ENCODE data around the gene PRR35.
A peak's percentile ranks its signal among the peaks of the same experiment; 100 is the strongest.

Gene PRR35

DNA sequence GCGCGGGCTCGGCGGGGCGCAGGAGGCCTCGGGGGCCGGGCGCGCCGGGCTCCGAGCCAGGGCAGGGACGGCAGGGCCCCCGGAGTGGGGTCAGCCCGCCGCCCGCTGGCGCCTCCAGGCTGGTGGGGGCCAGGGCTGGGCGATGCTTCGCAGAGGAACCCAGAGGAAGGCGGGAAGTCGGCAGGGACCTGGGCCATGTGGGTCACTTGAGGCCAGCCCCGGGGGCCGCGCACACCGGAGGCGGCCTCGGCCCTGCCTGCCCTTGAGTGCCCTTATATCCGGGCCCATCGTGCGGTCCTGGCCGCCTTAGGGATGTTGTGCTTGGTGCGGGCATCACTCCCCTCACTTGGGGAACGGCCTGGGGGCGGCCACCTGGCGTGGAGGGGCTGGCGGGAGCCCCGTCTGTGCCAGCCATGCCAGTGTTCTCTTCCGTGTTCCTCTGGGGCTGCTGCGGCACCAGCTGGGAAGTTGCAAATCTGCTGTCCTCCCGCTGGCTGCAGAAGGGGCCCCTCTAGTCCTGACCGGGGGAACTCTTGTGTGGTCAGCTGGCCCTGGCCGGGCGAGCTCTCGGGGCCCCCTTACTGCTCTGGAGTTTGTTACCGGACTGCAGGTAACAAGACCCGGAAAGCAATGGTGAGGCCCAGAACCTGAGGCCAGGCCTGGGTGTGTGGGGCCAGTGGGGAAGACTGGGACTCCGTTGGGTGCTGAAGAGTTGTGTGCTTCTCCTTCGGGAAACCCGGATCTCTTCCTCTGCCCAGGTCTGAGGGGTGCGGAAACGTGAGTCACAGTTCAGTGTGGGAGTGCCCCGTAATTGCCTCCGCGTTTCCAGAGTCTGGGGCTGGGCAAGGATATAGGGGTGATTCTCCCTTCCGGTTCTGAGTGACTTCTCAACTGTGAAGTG lies 31.8 kb upstream of the PRR35 start:
- no peak for DNase-seq

DNA sequence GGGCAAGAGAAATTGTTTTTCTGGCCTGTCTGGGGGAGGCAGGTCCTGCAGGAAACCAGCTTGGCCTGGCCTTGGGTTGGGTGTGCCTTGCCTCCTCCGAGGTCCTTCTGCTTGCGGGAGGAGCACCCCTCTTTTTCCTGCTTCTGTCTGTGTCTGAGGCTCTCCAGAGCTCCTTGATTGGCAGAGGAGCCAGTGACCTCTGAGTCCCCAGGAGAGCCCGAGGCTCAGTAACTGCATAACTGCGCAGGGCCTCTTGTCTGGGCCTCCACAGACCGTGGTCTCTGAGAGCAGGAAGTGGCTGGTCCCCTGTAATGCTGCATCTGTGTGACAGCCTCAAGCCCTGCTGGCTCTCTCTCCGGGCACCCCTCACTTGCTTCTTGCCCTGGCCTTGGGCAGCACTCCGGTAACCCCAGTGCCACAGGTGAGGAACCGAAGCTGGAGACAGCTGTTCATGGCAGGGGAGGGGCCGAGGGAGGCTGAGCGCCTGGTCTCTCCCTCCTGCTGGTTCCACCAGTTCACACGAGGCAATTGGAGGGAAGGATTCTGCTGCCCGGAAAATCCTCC lies 31.1 kb upstream of the PRR35 start:
- no peak for DNase-seq

DNA sequence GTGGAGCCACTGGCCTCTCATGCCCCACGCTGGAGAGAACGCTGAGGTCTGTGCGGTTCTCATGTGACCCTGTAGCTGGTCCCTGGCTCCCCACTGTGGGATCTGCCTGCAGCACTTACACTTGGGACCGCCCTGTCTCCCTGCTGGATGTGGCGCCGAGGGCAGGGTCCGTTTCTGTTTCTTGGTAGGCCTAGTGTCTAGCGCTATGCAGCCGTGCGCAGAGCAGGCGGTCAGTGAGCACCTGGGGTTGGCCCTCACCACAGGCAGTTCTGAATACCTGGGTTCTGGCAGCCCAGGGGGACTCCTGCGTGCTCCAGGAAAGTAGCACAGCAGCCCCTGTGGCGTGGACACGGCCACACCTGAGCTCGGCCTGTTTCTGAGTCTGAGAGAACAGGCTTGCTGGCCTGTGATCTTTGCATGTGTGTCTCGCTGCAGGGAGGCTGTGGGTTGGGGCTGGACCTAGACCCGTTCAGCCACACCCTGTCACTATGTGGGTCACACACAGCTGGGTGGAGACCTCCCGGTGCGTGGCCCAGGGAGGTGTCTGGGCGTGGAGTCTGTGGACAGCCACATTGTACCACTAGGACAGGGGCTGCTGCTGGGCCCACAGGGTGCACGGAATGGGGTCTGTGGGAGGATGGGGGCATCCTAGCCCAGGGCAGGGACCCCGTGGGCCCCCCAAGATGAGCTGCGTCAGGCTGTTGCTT lies 29.9 kb upstream of the PRR35 start:
- no peak for DNase-seq

DNA sequence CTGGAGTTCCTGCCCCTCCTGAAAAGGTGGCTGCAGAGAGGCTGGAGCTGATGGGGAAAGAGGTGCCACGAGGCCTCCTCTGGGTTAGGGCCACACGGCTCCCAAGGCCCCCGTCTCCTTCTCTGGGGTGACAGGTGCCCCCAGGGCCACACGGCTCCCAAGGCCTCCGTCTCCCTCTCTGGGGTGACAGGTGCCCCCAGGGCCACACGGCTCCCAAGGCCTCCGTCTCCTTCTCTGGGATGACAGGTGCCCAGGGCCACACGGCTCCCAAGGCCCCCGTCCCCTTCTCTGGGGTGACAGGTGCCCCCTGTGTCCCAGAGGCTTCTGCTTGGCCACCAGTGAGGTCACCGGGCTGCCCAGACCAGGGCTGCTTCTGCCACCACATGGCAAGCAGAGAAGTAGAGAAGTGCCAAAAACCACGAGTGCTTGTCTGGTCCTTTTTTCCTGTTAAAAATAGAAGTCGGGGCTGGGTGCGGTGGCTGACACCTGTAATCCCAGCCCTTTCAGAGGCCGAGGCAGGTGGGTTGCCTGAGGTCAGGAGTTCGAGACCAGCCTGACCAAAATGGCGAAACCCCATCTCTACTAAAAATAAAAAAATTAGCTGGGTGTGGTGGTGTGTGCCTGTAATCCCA lies 28.6 kb upstream of the PRR35 start:
- no peak for DNase-seq

DNA sequence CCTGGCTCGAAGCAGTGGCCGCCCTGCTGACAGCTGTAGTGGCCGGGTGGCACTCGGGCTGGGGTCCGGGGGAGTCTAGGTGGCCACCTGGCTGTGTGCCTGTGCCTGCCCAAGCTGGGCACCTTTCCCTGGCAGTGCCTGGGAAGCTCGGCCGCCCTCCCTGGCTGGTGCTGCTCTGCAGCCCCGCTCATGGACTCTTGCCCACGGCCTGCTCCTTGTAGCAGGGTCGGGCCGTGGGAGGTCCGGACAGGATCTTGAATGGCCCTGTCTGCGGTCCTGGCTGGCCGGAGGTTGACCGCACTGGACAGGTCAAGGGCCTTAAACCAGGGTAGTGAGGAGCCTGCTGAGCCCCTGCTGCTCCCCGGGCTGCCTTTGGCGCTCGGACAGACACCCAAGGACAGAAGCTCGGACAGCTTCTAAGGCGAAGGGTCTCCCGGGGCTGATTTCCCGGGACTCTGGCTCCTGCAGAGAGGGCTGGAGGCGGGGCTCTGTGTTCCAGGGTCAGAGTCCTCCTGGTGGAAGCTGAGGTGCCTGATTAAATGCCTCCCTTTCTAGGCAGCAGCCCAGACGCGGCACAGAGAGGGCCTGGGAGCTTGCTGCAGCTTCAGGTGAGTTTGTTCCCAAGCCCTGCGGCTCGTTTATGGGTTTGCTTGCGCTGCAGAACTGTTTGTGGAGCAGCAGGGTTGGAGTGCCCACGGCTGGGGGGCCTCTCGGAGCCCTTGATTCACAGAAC lies 26.6 kb upstream of the PRR35 start:
- no peak for DNase-seq

DNA sequence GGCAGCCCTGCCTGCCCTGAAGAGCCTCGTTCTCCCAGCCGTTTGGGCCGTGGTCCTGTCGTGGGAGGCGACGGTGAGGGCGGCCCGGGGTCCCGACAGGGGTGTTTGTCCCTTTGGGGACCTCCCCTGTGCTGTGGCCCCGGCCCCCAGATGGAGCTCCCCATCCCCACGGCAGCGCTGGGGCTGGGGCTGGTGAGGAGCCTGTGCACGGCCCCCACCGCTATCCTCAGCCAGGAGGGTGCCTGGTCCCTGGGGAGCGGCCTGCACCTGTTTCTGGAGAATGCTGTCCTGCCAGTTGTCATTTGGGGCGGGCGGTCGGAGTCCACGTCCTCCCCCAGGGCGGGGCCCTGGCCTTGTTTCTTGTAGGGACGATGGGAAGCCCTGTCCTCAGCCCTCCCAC lies 26.1 kb upstream of the PRR35 start:
- no peak for DNase-seq

DNA sequence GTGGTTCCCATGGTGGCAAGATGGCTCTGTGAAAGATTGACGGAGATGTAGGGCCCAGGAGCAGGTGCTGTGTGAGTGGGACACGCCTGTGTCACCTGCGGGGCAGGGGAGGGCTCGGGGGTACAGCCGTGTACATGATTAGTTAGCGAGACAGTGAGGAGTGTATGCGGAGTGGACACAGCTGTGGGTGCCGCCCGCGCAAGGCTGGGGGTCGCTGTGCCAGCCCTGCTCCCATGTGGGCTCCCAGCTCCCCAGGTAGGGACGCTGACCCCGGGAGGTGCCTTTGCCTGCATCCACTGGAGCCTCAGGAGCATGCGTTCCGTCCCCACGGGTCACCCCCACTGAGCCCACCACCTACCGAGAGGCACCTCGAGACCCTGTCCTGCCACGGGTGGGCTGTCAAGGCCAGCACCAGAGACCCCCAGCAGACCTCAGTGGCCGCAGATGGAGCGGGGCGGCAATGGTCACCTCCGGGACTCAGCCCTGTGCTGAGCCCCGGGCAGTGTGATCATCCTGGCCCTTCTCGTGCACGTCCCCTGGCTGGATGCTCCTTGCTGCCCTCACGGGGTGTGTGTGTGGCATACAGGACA lies 25.2 kb upstream of the PRR35 start:
- DNase-seq: no peak

DNA sequence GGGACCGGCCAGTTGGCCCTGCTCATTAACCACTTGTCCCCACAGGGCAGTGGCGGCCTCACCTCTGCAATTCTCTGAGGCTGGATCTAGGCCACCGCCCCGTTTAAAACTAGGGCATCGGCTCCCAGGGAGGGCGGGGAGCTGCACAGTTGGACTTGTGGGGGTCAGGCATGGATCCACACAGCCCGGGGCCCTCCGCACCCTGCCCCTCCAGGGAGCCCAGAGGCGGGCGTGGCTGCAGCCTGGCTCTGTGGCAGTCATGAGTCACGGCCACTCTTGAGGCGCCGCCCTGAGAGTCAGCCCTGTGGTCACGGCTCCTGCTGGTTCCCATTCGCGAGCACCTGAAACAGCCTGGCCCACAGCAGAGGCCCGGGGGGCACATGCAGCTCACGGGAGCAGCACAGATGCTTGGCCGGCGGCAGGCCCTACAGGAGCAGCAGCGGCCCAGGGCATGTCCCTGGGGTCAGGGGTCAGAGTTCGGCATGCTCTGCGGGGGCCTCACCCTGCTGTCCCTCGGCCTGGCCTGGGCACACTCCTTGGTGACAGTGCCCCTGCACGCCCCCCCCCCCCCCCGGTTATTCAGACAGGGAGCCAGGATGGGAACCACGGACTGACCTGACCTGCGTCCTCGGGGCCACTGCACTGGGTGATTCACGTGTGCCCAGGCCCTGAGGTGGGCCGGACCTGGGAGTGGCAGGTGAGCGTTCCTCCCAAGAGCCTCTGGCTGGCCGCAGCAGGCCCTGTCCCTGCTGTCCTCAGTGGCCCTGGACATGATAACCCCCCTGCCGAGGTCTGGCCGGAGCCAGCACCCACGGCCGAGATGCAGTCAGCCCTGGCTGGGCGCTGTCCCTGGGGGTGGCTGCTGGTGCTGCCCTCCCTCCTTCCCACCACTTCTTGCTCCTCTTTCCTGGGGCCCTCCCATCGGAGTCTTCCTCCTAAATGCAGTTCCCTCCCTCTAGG lies 24.5 kb upstream of the PRR35 start:
- DNase-seq: no peak

DNA sequence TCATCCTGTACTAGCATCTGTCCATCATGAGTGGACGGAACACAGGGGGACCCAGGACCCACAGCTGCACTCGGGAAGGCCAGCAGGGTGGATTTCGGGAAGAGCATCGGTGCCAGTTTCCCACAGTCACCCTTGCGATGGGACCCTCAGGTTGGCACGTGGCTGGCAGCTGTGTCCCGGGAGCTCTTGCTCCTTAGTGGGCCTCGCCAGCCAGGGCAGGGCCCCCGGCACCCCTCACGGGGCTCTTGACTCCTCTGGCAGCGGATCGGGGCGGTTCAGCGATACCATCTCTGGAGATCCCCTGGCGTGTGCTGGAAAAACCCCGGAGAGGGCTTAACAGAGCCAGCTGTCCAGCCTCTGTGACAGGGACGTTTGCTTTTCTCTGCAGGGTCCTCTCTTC lies 23.4 kb upstream of the PRR35 start:
- DNase-seq: no peak

DNA sequence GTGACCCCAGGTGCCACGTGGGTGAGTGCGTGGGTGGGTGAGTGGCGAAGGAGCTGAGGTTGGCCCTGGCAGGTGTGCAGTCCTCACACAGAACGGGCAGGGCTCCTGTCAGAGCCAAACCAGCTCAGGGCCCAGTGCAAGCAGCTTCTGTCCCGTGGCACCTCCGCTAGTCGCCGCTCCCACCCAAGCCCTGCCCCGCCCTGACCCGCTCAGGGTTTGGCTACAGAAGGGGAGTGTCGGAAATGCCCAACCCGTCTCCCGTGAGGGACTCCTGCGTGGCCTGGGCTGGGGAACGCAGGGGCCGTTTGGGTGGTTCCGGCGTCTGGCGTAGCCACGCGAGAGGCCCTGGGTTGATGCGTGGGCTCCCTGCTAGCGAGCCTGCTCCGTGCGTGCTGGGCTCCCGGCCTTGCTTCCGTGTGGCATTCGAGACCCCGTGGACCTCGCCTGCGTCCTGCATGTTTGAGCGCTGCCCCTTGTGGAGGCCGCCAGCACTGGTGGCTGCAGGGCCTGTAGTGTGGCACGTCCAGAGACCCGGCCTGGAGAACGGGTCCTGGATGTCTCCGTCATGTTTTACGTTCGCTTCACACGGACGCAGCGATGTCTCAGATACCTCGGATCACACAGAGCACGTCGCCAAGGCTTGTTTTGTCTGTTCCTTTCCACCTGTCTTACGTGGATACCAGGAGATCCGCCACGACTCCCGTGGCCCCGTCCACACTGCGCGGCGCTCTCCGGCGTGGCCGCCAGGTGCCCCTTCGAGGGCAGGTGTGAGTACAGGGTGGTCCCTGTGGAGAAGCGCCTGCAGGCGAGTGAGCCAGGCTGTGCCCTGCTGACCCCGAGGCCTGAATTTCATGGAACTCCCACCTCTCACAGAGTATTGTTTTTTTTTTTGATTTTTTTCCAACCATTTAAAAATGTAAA lies 22.5 kb upstream of the PRR35 start:
- DNase-seq: no peak

DNA sequence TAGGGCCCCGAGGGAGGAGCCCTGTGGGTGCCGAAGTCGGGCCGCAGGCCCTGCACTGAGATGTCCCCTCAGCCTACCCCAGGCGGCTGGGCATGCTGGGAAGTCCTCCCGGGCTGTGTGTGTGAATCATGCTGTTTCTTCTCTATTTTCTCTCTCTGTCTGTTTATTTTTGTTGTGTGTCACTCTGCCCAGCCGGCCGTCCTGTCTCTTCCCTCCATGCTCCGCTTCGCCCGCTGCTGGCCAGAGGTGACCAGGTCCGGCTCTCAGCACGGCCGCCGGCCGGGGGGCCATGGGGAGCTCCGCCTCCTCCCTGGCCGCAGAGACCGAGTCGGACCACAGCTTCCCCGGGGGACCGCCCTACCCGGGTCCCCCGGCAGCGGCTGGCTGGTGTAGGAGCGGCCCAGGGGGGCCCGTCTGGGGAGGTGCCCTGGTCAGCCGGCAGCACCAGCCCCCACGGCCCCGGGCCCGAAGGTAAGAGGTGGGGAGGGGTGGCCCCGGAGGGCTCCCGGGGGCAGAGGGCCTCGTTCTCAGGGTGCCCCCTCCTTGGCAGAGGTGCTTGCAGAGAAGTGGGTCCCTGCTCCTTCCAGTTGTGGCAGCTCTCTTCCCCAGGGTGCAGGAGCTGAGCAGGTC lies 20.2 kb upstream of the PRR35 start:
- no peak for DNase-seq

DNA sequence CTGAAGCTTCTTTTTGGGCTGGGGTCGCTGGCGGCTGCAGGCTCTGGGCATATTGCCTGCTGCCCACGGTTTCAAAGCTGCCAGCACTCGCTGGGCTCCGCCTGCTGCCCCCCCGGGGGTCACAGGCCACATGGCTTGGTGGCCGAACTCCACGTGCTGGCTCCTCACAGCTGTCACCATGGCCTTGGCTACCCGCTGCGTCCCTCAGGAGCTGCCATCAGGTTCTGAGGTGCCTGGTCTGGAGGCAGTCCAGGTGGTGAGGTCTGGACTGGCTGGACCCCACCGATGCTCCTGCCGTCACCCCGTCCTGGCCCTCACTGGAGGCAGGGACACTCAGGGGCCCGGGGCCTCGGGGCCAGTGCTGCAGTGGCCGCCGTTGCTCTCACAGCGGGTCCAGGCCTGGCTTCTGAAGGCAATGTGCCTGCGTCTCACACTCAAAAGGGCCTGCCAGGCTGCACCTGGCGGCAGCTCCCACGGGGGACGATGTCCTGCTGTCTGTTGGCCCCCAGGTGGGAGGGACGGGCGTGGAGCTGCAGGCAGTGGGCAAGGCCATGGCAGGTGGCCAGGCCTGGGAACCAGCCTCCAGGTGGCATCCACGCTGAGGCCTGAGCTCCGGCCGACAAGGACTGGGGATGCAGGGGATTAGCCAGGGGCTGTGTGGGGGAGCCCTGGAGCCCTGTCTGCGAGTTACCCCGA lies 19.4 kb upstream of the PRR35 start:
- DNase-seq: no peak

DNA sequence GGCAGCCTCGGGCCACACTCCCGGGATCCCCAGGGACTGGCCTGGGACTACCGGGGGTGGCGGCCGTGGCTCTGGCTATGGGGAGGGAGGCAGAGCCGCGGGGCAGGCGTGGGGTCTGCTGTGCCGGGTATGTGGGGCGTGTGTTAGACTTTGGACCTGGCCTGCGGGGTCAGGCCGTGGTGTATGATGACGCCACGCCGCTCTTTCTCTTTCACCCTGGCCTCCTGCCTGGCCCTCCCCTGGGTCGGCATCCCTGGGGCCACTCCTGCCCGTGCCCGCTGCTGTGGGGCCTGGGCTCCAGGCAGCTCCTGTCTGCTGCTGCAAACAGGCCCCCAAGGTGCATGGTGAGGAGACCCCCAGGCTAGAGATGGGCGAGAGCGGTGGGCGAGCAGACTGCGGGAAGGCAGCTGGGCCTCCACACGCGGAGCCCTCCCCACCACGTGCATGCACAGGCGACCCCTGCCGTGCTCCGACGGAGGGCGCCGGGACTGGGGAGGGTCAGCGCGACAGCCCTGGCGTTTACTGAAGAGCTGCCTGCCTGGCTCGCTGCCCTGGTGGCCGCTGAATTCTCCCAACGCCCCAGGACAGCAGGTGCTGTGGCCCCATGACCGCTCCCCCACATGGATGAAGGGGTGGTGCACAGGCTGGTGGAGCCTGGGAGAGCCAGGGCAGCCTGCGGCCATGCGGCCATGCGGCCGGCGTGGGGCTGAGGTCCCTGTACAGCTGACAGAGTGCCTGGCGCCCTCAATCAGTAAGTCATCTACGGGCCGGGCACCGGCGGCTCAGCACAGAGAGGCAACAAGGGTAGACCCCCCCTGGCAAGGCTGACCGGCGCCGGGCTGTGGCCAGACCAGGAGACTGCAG lies 16.7 kb upstream of the PRR35 start:
- no peak for DNase-seq

DNA sequence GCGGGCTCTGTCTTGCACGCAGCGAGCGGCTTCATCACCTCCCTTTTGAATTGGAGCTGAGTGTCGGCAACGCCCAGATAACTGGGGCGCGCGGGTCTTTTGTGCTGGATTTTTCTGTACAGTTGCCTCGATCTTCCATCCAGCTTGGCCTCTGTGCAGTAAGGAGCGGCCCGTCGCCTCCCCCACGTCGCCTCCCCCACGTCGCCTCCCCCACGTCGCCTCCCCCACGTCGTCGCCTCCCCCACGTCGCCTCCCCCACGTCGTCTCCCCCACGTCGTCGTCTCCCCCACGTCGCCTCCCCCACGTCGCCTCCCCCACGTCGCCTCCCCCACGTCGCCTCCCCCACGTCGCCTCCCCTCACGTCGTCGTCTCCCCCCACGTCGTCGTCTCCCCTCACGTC lies 15.7 kb upstream of the PRR35 start:
- no peak for DNase-seq

DNA sequence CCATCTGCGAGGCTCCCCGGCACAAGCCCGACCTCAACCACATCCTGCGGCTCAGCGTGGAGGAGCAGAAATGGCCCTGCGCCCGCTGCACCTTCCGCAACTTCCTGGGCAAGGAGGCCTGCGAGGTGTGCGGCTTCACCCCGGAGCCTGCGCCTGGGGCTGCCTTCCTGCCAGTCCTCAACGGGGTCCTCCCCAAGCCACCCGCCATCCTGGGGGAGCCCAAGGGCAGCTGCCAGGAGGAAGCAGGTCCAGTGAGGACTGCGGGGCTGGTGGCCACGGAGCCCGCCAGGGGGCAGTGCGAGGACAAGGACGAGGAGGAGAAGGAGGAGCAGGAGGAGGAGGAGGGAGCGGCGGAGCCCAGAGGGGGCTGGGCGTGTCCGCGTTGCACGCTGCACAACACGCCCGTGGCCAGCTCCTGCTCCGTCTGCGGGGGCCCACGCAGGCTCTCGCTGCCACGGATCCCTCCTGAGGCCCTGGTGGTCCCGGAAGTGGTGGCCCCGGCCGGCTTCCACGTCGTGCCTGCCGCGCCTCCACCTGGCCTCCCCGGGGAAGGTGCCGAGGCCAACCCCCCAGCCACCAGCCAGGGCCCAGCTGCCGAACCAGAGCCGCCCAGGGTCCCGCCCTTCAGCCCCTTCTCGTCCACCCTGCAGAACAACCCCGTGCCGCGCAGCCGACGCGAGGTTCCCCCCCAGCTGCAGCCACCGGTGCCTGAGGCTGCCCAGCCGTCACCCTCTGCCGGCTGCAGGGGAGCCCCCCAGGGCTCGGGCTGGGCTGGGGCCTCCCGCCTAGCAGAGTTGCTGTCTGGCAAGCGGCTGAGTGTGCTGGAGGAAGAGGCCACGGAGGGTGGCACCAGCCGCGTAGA lies 13.1 kb upstream of the PRR35 start:
- peak in 1 of 2 donors; percentile 24 for DNase-seq

DNA sequence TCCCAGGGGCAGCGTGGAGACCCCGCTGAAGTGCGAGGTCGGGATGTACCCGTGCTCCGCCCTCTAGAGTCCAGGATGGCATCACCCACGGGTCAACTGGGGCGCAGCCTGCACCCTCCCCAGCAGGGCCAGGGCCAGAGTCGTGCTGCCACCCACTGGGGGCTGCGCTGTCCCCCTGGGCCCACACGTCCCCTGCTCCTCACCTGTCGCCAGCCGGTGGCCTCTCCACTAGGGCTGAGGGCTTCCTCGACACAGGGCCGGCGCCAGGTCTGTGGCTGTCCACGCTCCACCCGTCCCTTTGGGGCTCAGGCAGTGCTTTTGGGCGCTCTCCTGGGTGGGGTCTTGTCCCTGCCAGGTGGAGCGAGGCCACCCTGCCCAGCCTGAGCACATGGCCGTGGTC lies 11.6 kb upstream of the PRR35 start:
- DNase-seq: no peak

Data from hippocampal formation (tissue), 2 donors.